GM21390 (cell line): Measurements from ENCODE around the gene GRIK5.
"Not testable (repeated sequence)": the region's sequence is repeated elsewhere in the genome, so short reads cannot be mapped to it uniquely, and the experiment has no call there.

ENCODE experiments used
- ATAC-seq: cut with Tn5 transposase; IDR thresholded peaks from one replicate; pipeline ENCODE4 v1.9.1; 2021; ENCODE audit not compliant: unreplicated experiment

GRIK5 gene

GRCh38 chr19:42018503-42019193 is 51.4 kb downstream of the GRIK5 start:
- ATAC-seq = no peak

- no peak for ATAC-seq
Observed at GRCh38 chr19:42017040-42017439, 53.0 kb downstream of the GRIK5 start.

- ATAC-seq = not testable (repeated sequence)
Observed at GRCh38 chr19:42012747-42013146, 57.3 kb downstream of the GRIK5 start.

GRCh38 chr19:42010245-42011126 is 59.5 kb downstream of the GRIK5 start:
- no peak for ATAC-seq

GRCh38 chr19:42006569-42006968 is 63.4 kb downstream of the GRIK5 start:
- ATAC-seq = no peak

GRCh38 chr19:42005504-42005903 is 64.5 kb downstream of the GRIK5 start:
- ATAC-seq = no peak

- no peak for ATAC-seq
Observed at GRCh38 chr19:42003506-42004294, 66.3 kb downstream of the GRIK5 start.

GRCh38 chr19:41999878-42000208 is 70.2 kb downstream of the GRIK5 start:
- ATAC-seq = no peak

GRCh38 chr19:41999071-41999877 is 70.7 kb downstream of the GRIK5 start:
- ATAC-seq = no peak

GRCh38 chr19:41998246-41999020 is 71.6 kb downstream of the GRIK5 start:
- no peak for ATAC-seq

GRCh38 chr19:41997851-41998229 is 72.2 kb downstream of the GRIK5 start:
- no peak for ATAC-seq

GRCh38 chr19:41997121-41997850 is 72.7 kb downstream of the GRIK5 start:
- no peak for ATAC-seq

GRCh38 chr19:41995959-41996797 is 73.8 kb downstream of the GRIK5 start:
- ATAC-seq = no peak

GRCh38 chr19:41994994-41995958 is 74.7 kb downstream of the GRIK5 start:
- no peak for ATAC-seq

GRCh38 chr19:41994521-41994971 is 75.5 kb downstream of the GRIK5 start:
- ATAC-seq = no peak

- no peak for ATAC-seq
Observed at GRCh38 chr19:41993612-41994483, 76.2 kb downstream of the GRIK5 start, which contains the start of gene ATP1A3. Gene ATP1A3 (minus strand): TSS chr19:41994230. CDS start chr19:41994076, 154 bp downstream.
